GM21576 (cell line): ENCODE results near the gene TMEM150C.
"Not testable (repeated sequence)": the region's sequence is repeated elsewhere in the genome, so short reads cannot be mapped to it uniquely, and the experiment has no call there.

ENCODE experiments used
- ATAC-seq: cut with Tn5 transposase; IDR thresholded peaks from one replicate; pipeline ENCODE4 v1.9.1; 2021; ENCODE audit warnings: mild to moderate bottlenecking, moderate library complexity; ENCODE audit not compliant: unreplicated experiment

The TMEM150C gene

DNA sequence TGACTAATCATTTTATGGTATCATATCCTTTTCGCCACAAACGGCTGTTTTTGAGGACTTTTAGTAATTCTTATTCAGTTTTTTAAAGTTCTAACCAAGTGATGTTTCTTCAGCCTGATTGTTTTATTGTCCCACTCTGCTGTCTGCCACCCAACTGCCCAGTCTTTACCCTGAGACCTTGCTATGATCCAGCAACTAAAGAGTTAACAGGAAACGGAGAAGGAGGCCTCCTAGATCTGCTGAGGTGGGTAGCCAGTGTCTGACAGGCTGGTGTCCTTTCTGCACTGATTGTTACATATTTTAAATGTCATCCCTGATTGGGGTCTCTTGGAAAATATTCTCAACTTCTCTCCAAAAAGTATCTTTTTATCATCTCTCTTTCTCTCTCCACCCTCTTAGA is 7.9 kb upstream of the TMEM150C start:
- no peak for ATAC-seq

DNA sequence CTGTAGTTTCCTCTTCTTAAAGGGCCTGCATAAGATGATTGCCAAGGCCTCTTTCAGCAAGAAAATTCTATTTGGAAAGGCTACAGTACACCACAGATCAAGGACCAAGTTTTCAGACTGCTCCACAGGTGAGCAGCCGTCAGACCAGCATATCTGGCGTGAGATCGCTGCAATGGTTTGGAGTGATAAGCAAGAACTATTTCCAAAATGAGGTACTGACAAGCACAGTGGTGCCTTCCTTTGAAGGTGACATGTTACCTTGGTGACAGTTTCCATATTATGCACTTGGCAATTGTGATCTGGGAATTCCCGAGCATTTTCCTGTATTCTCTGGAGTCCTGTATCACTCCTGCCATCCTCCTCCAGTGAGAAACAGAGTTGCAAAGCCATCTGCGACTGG is 7.3 kb upstream of the TMEM150C start:
- no peak for ATAC-seq

GRCh38 chr4:82567444-82567843 is 5.7 kb upstream of the TMEM150C start:
- no peak for ATAC-seq

DNA sequence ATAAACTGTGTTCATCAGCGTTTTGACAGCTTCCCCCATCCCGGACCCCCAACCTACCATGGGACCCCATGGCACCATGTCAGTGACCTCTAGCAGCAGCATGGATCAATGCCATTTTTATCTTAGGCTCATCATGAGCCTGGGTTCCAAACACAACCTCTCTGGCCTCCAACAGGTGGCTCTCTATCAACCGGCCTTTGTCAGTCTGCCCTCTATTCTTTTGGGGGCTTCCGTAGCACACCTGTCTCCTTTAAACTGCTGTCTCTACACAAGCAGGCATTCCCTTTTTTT is 721 bp upstream of the TMEM150C start:
- ATAC-seq: no peak

DNA sequence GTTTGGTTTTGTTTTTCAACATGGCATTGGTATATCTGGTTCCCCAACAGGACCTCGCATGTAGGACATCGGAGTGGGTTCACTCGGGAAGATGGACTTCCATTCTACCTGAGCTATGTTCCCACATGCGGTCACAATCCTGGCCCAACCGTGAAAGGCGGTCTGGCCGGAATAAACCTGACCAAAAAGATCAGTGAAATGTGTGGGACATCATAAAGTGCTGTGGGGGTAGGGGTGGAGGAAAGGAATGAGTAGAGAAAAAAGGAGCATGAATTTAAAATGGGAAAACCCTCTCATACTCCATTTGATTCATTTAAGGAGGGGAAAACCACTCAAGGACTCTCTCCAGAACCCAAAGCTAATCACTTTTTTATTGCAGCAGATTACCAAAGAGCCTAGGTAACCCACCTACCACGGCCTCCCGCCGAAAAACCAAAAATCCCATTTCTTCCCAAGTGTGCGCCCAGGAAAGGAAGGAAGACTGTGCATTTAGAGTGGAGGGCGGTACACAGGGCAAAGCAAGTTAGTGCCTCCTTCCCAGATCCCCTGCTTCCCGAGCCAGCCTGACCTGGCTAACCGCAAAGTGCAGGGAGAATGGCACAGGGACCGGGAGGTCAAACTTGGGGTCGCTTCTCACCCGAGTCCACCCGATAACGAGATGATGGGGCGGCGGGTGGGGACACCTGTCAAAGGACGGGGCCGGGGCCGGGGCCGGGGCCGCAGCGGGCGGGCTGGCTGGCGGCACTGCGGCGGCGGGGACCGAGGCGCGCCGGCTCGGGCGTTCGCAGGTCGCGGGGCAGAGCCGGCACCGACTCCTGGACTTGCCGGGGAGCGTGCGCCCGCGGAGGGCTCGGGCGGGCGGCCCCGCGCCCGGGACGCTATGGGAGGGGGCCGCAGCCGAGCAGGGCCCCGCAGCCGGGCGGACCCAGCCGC is 669 bp downstream of the TMEM150C start:
- no peak for ATAC-seq

DNA sequence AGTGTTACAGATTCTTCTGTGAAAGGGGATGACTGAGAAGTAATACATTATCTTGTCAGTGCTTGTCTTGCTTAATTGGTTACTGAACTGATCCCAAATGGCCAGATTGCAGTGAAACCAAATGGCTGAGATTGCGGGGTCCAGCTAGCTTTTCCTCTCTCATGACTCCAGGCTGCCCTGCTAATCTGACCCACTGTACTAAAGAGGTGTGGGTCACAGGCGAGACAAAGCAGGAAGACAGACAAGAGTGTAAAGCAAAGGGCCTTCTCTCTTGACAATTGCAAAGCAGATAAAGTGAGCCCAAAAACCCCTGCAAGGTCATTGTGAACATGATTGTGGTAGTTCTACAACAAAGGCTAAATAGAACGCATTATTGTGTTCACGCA is 2.1 kb downstream of the TMEM150C start:
- no peak for ATAC-seq

GRCh38 chr4:82559090-82559734 is 2.6 kb downstream of the TMEM150C start:
- ATAC-seq: not testable (repeated sequence)

DNA sequence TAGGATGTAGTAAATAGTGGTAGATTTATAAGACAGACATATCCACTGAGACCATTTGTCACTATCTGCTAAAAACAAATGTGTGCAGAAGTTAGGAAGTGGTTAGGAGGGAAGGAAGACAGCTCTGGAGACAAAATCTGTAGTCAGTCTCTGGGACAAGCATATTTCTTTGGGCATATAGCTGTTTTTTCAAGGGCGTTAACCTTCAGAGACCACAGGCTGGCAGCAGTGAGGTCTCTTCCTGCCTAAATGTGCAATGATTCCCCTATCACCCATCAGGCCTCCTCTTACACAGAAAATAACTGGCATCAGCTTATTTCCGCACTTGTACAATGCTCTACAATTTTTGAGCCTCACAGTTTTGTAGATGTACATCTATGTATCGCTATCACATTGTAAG is 6.5 kb downstream of the TMEM150C start:
- no peak for ATAC-seq

- no peak for ATAC-seq
Observed at GRCh38 chr4:82553020-82553419, 8.8 kb downstream of the TMEM150C start.

DNA sequence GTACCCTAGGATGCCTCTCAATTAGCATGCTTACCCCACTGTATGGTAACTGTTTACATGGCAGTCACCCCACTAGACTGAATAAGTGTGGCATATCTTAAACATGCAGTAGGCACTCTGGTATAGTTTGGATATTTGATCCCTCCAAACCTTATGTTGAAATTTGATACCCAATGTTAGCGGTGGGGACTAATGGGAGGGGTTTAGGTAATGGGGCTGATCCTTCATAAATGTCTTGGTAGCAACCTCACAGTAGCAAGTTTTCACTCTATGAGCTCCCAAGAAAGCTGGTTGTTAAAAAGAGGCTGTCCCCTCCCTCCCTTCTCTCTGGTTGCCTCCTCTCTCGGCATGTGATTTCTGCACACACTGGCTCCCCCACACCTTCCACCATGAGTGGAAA is 10.1 kb downstream of the TMEM150C start:
- no peak for ATAC-seq

GRCh38 chr4:82547850-82548249 is 13.9 kb downstream of the TMEM150C start:
- not testable (repeated sequence) for ATAC-seq

DNA sequence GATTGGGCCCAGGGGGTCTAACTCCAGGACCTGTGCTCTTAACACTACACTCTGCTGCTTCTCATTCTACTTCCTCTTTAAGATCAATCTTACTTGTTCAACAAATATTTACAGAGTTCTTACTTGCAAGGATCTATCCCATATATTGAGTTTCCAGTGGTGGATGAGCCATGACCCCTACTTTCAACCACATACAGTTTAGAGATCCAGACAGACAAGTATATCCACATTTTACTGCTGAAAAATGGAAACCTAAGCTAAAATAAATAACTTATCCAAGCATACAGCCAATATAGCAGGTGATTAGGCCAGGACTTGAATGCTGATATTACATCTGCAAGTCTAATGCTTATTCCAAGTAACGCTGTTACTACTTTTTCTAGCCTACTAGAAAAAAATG is 18.7 kb downstream of the TMEM150C start:
- no peak for ATAC-seq

- ATAC-seq: no peak
Observed at GRCh38 chr4:82542642-82543041, 19.1 kb downstream of the TMEM150C start.

DNA sequence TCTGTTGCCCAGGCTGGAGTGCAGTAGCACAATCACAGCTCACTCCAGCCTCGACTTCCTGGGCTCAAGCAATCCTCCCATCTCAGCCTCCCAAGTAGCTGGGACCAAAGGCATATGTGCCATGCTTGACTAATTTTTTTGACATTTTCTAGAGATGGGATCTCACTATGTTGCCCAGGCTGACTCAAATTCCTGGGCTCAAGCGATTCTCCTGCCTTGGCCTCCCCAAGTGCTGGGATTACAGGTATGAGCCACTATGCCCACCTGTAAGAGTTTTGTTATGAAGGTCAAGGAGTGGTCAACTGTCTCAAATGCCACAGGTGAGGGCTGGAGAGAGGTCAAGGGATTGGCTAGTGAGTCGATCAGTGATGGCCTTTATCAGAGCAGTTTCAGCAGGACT is 32.5 kb downstream of the TMEM150C start:
- ATAC-seq: no peak

DNA sequence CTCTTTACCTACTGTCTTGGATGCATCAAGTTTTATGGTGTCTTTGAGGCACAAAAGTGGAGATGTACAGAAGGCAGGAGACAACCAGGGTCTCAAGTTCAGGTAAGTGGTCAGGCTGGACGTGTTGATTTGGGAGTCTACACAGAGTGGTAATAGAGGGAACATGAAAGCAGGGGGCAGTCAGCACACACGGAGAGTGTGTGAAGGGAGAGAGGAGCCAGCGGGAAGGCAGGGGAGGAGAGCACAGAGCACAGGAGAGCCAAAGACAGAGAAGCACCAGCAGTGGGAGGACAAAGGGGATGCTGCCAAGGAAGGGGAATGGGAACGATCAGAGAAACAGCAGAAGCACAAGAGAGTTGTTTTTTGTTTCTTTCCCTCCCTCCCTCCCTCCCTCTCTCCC is 32.9 kb downstream of the TMEM150C start:
- ATAC-seq: no peak

DNA sequence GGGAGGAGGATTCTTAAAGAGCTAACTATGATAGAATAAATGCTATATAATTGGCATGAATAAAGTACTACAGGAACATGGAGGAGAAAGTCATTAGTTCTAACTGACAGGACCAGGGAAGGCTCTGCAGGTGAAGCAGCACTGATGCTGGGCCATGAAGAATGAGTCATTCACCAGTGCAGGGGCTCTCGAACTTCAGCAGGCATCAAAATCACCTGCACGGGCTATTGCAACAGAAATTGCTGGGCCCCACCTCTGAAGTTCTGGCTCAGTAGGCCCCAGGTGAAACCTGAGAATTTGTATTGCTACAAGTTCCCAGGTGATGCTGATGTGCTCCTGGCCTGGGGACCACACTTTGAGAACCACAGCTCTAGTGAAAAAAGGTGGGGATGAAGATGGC is 33.7 kb downstream of the TMEM150C start:
- ATAC-seq: no peak

DNA sequence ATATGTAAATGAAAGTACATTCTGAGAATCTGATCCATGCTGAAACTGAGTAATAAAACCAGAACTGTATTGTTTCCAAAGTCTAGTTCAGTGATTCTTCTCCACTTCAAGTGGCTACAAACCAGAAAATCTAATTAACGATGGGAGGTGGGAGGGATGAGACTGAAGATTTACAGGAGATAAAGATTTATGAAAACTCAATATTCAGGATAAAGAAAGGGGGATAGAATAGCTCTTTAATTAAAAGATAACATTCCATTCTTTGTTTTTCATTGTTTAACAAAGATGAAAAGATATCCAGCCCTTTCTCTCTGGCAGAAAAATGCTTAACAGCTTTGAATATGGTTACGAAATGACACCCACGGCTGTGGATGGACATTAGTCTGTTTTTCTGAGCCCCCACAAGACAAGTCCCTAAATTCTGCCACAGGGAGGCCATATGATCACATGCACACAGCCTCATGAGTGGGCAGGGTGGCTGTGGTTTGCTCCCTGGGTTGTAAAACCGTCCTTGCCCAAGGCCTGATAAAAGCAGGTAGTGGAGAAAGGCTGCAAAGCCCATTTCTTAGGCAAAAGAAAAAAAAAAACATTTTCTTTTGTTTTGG is 36.4 kb downstream of the TMEM150C start:
- no peak for ATAC-seq

DNA sequence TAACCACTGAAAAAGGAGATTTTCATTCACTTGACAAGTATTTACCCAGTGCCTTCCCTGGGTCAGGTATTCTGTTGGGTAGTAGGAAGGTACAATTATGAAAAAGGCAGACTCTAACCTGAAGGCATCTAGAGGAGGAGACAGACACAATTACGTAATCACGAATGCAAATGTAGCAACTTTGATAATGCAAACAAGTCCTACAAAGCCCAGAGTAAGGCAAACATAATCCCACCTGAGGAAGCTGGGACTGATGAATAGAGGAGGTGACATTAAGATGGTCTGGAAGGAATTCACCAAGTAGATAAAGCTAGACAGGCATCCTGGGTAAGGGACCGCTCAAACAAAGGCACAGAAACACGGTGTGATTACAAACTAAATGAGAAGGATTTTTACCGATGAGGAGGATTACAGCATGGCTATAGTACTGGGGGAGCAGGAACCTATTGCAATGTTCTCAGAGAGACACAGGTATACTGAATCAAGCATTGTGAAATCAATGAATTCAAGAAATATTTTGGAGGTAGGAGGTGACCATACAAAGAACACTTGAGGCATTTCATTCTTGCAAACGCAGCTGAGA is 37.1 kb downstream of the TMEM150C start:
- ATAC-seq: no peak

DNA sequence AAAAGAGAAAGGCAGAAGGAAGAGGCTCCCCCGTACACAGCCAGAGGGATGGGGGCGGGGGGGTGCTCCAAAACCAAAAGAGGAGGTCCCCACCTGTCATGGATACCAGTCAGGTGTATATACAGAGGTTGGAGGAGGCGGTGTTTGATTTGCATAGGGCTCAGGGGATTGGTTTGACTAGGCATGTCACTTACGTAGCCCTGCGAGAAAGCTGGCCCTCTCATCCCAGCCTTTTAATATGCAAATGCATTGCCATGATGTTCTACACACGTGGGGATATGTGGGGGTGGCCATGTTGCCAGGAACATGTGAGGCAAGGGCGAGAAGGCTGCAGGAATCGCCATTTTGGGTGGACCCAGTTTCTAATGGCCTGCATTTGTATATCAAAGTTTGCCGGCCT is 38.6 kb downstream of the TMEM150C start:
- ATAC-seq: no peak

GRCh38 chr4:82522472-82522871 is 39.3 kb downstream of the TMEM150C start:
- no peak for ATAC-seq

DNA sequence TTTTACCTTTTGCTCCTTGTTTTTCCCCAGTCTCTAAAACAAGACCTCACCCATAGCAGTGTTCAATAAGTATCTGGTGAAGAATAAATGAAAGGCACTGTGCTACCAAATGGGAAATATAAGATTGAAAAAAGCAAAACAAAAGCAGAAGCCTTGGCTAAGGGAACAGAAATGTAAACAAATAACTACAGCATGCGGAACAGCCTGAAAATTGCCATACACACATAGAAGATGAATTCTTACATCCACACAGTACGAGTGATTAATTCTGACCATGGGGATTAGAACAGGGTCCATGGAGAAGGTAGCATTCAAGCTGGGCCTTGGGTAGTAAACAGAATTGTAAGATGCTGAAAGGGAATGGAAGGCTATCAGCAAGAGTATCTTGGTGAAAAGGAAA is 40.5 kb downstream of the TMEM150C start:
- ATAC-seq: no peak

DNA sequence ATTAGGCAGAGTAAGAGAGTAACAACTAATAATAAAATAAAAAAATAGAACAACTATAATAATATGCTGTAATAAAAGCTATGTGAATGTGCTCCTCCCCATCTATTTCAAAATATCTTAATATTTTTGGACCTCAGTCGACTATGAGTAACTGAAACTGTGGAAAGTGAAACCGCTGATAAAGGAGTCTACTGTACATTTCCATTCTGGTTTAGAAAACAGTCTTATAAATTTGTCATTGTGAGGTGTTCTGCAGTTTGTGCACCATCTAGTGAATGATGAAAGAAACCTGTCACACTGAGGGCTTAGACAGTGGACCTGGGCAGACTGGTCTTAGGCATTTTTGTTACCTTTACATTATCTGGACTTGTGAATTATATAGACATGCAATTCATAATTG is 42.0 kb downstream of the TMEM150C start:
- no peak for ATAC-seq
